HG03558 (cell line): ENCODE results near the gene CHAC1.

Experiments
- ATAC-seq: cut with Tn5 transposase; IDR thresholded peaks from one replicate; pipeline ENCODE4 v1.9.1; 2021; ENCODE audit warnings: moderate number of reproducible peaks; ENCODE audit not compliant: unreplicated experiment; ENCODE audit errors: extremely low read depth

CHAC1 gene

DNA sequence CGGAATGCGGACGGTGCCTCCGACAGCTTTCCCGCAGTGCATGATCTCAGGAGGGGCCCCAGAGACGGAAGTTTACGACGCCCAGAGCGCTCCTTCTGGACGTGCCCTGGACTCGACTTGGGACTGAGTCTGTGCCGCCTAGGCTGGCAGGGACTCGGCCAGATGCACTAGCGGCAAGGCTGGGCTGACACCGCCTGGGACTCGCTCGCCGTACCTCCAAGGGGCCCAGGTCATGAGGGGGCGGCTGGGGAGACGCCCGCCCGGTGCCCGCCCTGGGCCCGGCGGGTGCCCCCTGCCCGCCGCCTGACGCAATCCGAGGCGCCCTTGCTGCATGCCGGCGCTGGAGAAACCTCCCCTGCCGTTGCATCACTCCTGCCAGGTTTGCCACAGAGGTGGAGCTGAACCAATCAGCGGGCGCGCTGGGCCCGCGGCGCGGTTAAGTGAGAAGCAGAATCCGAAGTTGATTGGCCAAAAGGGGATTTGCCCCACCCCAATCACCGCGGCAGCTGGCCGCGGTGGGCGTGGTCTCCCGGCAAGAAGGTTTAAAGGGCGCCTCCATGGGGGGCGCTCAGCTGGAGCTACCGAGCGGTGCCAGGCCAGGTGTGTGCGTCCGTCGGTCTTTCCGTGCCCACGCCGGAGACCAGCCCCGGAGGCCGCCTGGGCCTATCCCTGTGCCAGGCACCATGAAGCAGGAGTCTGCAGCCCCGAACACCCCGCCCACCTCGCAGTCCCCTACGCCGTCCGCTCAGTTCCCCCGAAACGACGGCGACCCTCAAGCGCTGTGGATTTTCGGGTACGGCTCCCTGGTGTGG lies at the start of gene CHAC1:
CHAC1 (plus strand) TSS at position 571 of the 812 bp plus-strand sequence; CDS start at position 684, 113 bp downstream.
- peak; percentile 83 for ATAC-seq

- ATAC-seq = no peak
These were observed 48.6 kb upstream of the CHAC1 start for GRCh38 chr15:40904552-40905201.

GRCh38 chr15:40906091-40906990 lies 46.9 kb upstream of the CHAC1 start:
- no peak for ATAC-seq

DNA sequence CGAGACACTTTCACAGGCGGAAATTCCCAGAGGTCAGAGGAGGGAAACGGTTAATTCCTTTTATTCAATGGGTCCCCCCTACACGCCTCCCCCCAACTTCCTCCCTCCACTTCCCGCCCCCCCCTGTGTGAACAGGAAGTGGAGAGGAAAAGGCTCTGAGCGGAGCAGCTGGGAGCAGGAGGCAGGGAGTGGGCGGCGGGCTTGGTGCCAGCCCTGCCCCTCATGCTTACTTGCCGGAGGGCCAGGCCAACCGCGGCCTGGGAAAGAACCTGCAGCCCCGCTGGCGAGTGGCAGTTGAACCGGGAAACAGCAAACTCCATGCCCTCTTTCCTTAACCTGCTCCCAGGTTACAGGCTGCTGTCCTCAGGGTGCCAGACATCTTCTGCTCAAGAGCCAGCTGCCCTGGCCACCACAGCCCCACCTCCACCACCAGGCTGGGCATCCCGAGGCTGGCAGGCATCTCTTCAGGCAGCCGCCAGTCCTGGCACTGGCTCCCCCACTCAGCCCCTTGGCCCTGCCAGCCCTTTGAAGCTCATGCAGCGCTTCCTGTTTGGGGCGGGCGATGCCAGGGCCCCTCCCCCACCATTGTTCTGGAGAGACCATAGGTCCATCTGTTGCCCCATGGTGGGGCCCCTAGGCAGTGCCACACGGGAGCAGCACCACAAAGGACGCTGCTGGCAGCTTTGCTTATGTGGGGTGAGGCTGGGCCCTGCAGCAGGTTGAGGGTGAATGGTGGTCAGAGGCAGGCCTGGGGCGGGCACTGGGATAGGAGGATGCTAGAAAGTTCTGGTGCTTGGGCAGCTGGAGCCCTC lies 46.1 kb upstream of the CHAC1 start:
- ATAC-seq = no peak

DNA sequence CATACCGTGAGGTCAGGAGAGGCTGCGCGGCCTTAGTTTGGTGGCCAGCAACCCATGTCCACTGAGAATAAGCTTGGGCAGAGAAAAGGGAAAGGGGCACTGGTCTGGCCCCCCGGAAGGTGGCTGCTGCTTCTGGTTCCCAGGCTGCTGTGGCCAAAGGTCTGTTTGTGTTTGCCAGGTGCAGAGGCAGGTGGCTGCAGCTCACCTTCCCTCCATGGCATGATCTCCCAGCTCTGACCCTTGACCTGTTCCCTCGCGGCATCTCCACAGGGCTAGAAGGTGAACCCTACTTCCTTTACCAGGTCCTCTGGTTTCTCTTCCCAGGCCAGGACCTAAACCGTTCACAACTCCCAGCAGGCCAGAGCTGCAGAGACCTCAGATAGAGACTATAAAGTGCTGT lies 45.2 kb upstream of the CHAC1 start:
- no peak for ATAC-seq

GRCh38 chr15:40909662-40910630 lies 43.3 kb upstream of the CHAC1 start:
- ATAC-seq = no peak

GRCh38 chr15:40911141-40911540 lies 42.1 kb upstream of the CHAC1 start:
- no peak for ATAC-seq

GRCh38 chr15:40911693-40912092 lies 41.6 kb upstream of the CHAC1 start:
- ATAC-seq = no peak

DNA sequence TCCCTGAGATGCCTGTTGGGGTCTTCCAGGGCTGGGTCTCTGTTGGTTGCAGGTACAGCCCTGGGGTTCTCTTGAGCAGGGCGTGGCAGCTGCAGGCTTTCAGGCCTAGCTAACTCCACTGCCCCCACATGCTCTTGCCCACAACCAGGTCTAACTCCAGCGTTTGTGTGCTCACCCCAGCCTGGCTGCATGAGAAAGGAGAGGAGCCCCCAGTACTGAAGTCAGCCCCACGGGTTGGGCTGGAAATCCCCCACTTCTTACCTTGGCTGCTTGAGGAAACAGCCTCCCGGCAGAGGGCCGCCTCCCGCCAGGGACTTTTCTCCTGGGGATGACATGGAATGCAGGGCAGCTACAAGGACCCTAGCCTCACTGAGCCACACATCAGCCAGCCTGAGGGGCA lies 40.8 kb upstream of the CHAC1 start:
- no peak for ATAC-seq

DNA sequence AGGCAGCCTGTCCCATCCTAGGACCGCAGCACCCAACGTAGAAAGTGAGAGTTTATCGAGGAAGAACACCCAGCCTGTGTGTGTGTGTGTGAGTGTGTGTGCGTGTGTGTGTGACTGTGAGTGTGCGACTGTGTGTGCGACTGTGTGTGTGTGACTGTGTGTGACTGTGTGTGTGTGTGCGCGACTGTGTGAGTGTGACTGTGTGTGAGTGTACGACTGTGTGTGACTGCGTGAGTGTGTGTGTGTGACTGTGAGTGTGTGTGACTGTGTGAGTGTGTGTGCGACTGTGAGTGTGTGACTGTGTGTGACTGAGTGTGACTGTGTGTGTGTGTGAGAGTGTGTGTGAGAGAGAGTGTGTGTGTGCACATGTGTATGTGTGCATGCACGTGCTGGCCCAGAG lies 39.3 kb upstream of the CHAC1 start:
- ATAC-seq = no peak

DNA sequence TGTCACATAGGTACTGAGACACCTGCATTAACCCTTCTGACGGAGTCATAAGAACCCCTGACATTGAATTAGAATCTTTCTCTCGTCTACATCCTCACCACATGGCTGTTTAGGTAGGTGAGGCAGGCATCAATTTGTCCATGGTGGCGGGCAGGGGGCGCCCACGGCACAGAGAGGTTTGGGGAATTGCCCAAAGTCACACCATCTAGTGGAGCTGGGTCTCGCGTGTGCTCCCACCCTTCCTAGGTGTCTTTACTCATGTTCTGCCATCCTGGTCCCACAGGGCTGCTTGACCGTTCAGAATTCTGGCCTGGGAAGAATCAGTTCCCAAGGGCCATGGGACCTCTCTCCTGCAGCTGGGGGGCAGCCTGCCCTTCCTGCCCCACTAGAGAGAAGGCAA lies 38.8 kb upstream of the CHAC1 start:
- no peak for ATAC-seq

GRCh38 chr15:40915116-40915661 lies 38.1 kb upstream of the CHAC1 start:
- ATAC-seq = no peak

DNA sequence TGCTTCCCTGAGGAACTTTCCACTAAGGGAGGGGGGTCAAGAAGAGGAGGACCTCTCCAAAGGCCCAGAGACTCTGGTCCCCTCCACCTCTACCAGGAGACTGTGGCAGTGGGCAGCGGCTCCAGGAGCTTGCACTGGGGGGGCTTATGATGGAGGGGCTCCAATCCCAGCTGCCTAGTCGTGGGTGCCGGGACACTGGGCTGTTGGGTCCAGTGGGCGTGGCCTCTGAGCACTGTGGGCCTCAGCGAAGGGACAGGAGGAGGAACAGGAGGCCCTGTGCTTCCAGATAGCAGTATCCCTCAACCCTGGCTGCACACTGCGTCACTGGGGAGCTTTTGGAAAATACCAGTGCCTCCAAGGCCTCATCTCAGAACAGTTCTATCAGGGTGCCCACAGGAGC lies 37.6 kb upstream of the CHAC1 start:
- no peak for ATAC-seq

DNA sequence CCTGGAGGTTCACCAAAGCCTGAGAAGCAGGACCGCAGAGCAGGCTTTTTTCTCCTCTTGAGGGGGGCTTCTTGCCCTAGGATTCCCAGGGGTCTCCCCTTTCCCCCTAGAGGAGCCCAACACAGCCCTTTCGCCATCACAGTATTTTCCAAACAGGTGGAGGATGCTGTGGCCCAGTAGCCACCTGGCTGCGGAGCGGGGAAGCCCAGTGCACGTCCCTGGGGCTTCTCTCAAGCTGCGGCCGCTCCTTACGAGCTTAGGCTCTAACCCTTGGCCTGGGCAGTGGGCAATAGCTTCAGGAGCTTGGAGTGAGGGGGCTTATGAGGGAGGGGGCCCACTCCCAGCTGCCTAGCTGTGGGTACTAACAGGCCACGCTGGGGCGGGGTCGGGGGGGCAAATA lies 35.7 kb upstream of the CHAC1 start:
- ATAC-seq = no peak

DNA sequence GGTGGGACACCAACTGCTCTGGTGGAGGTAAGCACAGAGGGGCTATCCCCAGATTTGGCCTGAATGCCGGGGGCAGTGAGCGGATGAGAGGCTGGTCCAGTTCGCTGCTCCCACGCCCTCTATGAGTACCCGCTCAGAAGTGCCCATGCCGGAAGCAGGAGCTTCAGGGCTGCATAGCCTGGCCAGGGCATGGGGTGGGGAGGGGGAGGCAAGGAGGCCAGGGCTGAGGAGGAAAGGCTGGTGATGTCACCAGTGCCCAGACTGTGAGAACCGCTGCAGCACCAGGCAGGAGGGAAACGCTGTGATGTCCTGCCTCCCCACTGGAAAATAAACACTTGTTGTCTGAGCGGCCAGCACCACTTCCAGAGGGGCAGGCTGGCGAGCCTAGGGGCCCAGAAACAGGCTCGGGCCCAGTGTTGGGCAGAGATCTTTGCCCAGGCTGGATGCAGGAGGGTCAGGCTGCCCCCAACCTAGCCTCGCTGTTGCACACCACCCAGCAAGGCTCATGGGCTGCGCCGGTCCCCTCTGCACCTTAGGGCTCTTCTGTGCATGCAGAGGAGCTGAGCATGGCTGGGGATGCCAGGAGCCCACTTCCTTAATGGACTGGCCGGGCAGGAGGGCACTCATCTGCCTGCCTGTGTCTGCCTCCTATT lies 35.0 kb upstream of the CHAC1 start:
- no peak for ATAC-seq

GRCh38 chr15:40918799-40919392 lies 34.4 kb upstream of the CHAC1 start:
- no peak for ATAC-seq

GRCh38 chr15:40921949-40922607 lies 31.2 kb upstream of the CHAC1 start:
- ATAC-seq = no peak
